Mesothelial cell of epicardium (in vitro differentiated cells): ENCODE results near the gene LRIG2. TPM values are rescaled to one million over a fixed set of nuclear protein-coding genes. Genes with fewer than 3 reads are reported as not detected.

Source experiments
- DNase-seq, 2 experiments: peaks; one replicate each; pipeline ENCODE4 v3.0.0; 2021; ENCODE audit warnings: low spot score in 2 of 2; ENCODE audit not compliant: unreplicated experiment in 2 of 2
- H3K27ac Mint-ChIP-seq: 2 replicates; pipeline ENCODE4 v1.8.0; 2021; ENCODE audit warnings: mixed read lengths
- H3K27me3 Mint-ChIP-seq: 2 replicates; pipeline ENCODE4 v1.8.0; 2021; ENCODE audit warnings: low read depth, mixed read lengths
- H3K36me3 Mint-ChIP-seq: 2 replicates; pipeline ENCODE4 v1.8.0; 2021; ENCODE audit warnings: mixed read lengths
- H3K4me1 Mint-ChIP-seq: 2 replicates; pipeline ENCODE4 v1.8.0; 2021; ENCODE audit warnings: mixed read lengths
- H3K4me3 Mint-ChIP-seq: 2 replicates; pipeline ENCODE4 v1.8.0; 2021; ENCODE audit warnings: mild to moderate bottlenecking, moderate library complexity, mixed read lengths
- H3K9me3 Mint-ChIP-seq: 2 replicates; pipeline ENCODE4 v1.8.0; 2021; ENCODE audit warnings: mixed read lengths
- CTCF ChIP-seq: fragments of 200-600 bp; sonication (generic); IDR thresholded peaks from one replicate; pipeline ENCODE4 v1.5.0; 2021; ENCODE audit warnings: antibody characterized with exemption; ENCODE audit not compliant: unreplicated experiment
- total RNA-seq: library from RNA; stranded (reverse); gene quantifications from 3 replicates; pipeline ENCODE4 v1.2.1, GENCODE V29; 2021

The LRIG2 gene
- total RNA-seq, 1 donor from 2014 or later: 31.0 TPM

- peaks cover 38% of the 10 kb centered on the region for H3K9me3 Mint-ChIP-seq
- no peak for TF ChIP-seq CTCF
- no peaks in the 10 kb centered on the region for H3K27me3 Mint-ChIP-seq
Observed at GRCh38 chr1:113170519-113170918, 97.5 kb downstream of the LRIG2 start.

GRCh38 chr1:113178106-113178505, 105.1 kb downstream of the LRIG2 start:
- TF ChIP-seq CTCF: no peak
- Mint-ChIP-seq H3K36me3 (peaks cover 7% of the 10 kb centered on the region), H3K27ac (no peak overlapping the region), H3K4me3 (no peak overlapping the region), H3K9me3 (peaks cover 43% of the 10 kb centered on the region), H3K27me3 (no peaks in the 10 kb centered on the region), H3K4me1 (peaks cover 7% of the 10 kb centered on the region)
- no peak for DNase-seq

More at GRCh38 chr1:113170519-113170918, 97.5 kb downstream of the LRIG2 start:
- H3K36me3 Mint-ChIP-seq: peaks cover 18% of the 10 kb centered on the region
- no peak for DNase-seq
- H3K4me1 Mint-ChIP-seq: peaks cover 2% of the 10 kb centered on the region
- H3K4me3 Mint-ChIP-seq: no peak overlapping the region
- H3K27ac Mint-ChIP-seq: no peak overlapping the region

- Mint-ChIP-seq H3K27ac (no peak overlapping the region), H3K4me3 (no peak overlapping the region), H3K36me3 (peaks cover 6% of the 10 kb centered on the region), H3K4me1 (peaks cover 7% of the 10 kb centered on the region), H3K9me3 (peaks cover 44% of the 10 kb centered on the region), H3K27me3 (no peaks in the 10 kb centered on the region)
- no peak for TF ChIP-seq CTCF
- DNase-seq: no peak
Observed at GRCh38 chr1:113178522-113178921, 105.5 kb downstream of the LRIG2 start.

Other genes starting within 250 kb of the LRIG2 start
- 56.4 to 57.8 TPM (median 57.0 TPM) in 3 replicates for gene SLC16A1, start 117.0 kb upstream of the LRIG2 start, total RNA-seq